DND-41 (cell line): ENCODE measurements around the gene ATP10A.

Source experiments
- ATAC-seq: fragments of 200-7000 bp; cut with Tn5 transposase; 3 replicates; pipeline ENCODE4 v1.9.1; 2021; ENCODE audit warnings: low read depth; ENCODE audit not compliant: insufficient read depth
- DNase-seq: peaks from one replicate; pipeline ENCODE4 v3.0.0-alpha.2; 2020
- H2AFZ ChIP-seq: 2 replicates; pipeline ENCODE4 v1.6.0; 2012; ENCODE audit warnings: low read depth, low read length
- H3K27ac ChIP-seq: 2 replicates; pipeline ENCODE4 v1.5.1; 2012; ENCODE audit warnings: low read length, inconsistent platforms
- H3K27me3 ChIP-seq: fragments of 200-600 bp; sonication (generic); 2 replicates; pipeline ENCODE4 v1.6.0; 2012; ENCODE audit warnings: low read length, mild to moderate bottlenecking, inconsistent platforms; ENCODE audit not compliant: insufficient read depth, poor library complexity
- H3K36me3 ChIP-seq: 2 replicates; pipeline ENCODE4 v1.5.1; 2012; ENCODE audit warnings: low read length, inconsistent platforms; ENCODE audit not compliant: insufficient read depth
- H3K4me1 ChIP-seq: 2 replicates; pipeline ENCODE4 v1.5.1; 2012; ENCODE audit warnings: mild to moderate bottlenecking, low read length; ENCODE audit not compliant: insufficient read depth
- H3K4me2 ChIP-seq: 2 replicates; pipeline ENCODE4 v1.6.0; 2012; ENCODE audit warnings: mild to moderate bottlenecking, moderate library complexity, low read length, inconsistent platforms; ENCODE audit not compliant: insufficient read depth
- H3K4me3 ChIP-seq, 2 experiments: fragments of 200-600 bp in 1 of 2; shearing (Covaris generic) in 1 of 2; 2 replicates each; pipeline ENCODE4 v1.5.1; 2012 to 2016; ENCODE audit warnings: inconsistent platforms in 2 of 2, low read length in 2 of 2, mild to moderate bottlenecking in 2 of 2, low read depth in 1 of 2, moderate library complexity in 1 of 2
- H3K79me2 ChIP-seq: 2 replicates; pipeline ENCODE4 v1.6.0; 2012; ENCODE audit warnings: low read length, inconsistent platforms; ENCODE audit not compliant: insufficient read depth
- H3K9ac ChIP-seq: 2 replicates; pipeline ENCODE4 v1.6.0; 2012; ENCODE audit warnings: low read depth, mild to moderate bottlenecking, inconsistent platforms, low read length, moderate library complexity
- H3K9me3 ChIP-seq: 2 replicates; pipeline ENCODE4 v1.5.1; 2012; ENCODE audit warnings: low read length, moderate library complexity, mild to moderate bottlenecking, inconsistent platforms; ENCODE audit not compliant: insufficient read depth, severe bottlenecking
- H4K20me1 ChIP-seq: 2 replicates; pipeline ENCODE4 v1.6.0; 2012; ENCODE audit warnings: low read length; ENCODE audit not compliant: insufficient read depth
- CTCF ChIP-seq: IDR thresholded peaks from 2 replicates; pipeline ENCODE4 v1.5.1; 2012; ENCODE audit warnings: borderline replicate concordance, low read length, moderate library complexity, mild to moderate bottlenecking; ENCODE audit not compliant: poor library complexity, severe bottlenecking; ENCODE audit errors: extremely low read depth
- EZH2 ChIP-seq: IDR thresholded peaks from 3 replicates; pipeline ENCODE4 v1.6.1; 2012; ENCODE audit warnings: borderline replicate concordance, low read depth, mild to moderate bottlenecking, moderate library complexity, low read length, inconsistent platforms; ENCODE audit not compliant: severe bottlenecking

The ATP10A gene

GRCh38 chr15:25812073-25812472 lies 51.1 kb downstream of the ATP10A start:
- Histone ChIP-seq H4K20me1 (no peaks in the 10 kb centered on the region), H3K79me2 (no peaks in the 10 kb centered on the region), H3K4me1 (no peaks in the 10 kb centered on the region), H3K9me3 (no peaks in the 10 kb centered on the region), H3K9ac (no peak overlapping the region), H3K27me3 (no peaks in the 10 kb centered on the region), H3K27ac (no peak overlapping the region), H2AFZ (no peak overlapping the region), H3K4me3 (no peak overlapping the region), H3K4me2 (no peak overlapping the region), H3K36me3 (no peaks in the 10 kb centered on the region)
- TF ChIP-seq EZH2 (no peak), CTCF (no peak)
- ATAC-seq (no peak), DNase-seq (no peak)

- Histone ChIP-seq H3K27ac (no peak overlapping the region), H2AFZ (no peak overlapping the region), H3K36me3 (no peaks in the 10 kb centered on the region), H4K20me1 (no peaks in the 10 kb centered on the region), H3K4me3 (no peak overlapping the region), H3K79me2 (no peaks in the 10 kb centered on the region), H3K4me2 (no peak overlapping the region), H3K4me1 (no peaks in the 10 kb centered on the region), H3K27me3 (no peaks in the 10 kb centered on the region), H3K9ac (no peak overlapping the region), H3K9me3 (no peaks in the 10 kb centered on the region)
- DNase-seq (no peak), ATAC-seq (no peak)
- no peak for TF ChIP-seq CTCF
These were observed 51.6 kb downstream of the ATP10A start for GRCh38 chr15:25811481-25811906.

GRCh38 chr15:25810631-25811091 lies 52.5 kb downstream of the ATP10A start:
- H3K79me2 ChIP-seq, result no peaks in the 10 kb centered on the region
- no peak for ATAC-seq
- no peak for TF ChIP-seq EZH2
- TF ChIP-seq CTCF, result no peak
- H3K27me3 ChIP-seq, result no peaks in the 10 kb centered on the region
- H3K9me3 ChIP-seq, result no peaks in the 10 kb centered on the region
- no peak overlapping the region for H3K4me2 ChIP-seq
- H3K4me3 ChIP-seq, result no peak overlapping the region
- H3K36me3 ChIP-seq, result no peaks in the 10 kb centered on the region
- DNase-seq, result no peak
- no peaks in the 10 kb centered on the region for H4K20me1 ChIP-seq
- no peak overlapping the region for H2AFZ ChIP-seq
- no peak overlapping the region for H3K9ac ChIP-seq
- H3K27ac ChIP-seq, result no peak overlapping the region
- H3K4me1 ChIP-seq, result no peaks in the 10 kb centered on the region

GRCh38 chr15:25810154-25810553 lies 53.0 kb downstream of the ATP10A start:
- no peak for TF ChIP-seq EZH2
- no peak for TF ChIP-seq CTCF
- H3K9ac ChIP-seq, result no peak overlapping the region
- no peaks in the 10 kb centered on the region for H3K9me3 ChIP-seq
- no peak for DNase-seq
- H3K27ac ChIP-seq, result no peak overlapping the region
- no peaks in the 10 kb centered on the region for H3K4me1 ChIP-seq
- H4K20me1 ChIP-seq, result no peaks in the 10 kb centered on the region
- H3K27me3 ChIP-seq, result no peaks in the 10 kb centered on the region
- no peaks in the 10 kb centered on the region for H3K36me3 ChIP-seq
- H3K79me2 ChIP-seq, result no peaks in the 10 kb centered on the region
- H3K4me2 ChIP-seq, result no peak overlapping the region
- ATAC-seq, result no peak
- no peak overlapping the region for H2AFZ ChIP-seq
- H3K4me3 ChIP-seq, result no peak overlapping the region
